GM12891 (cell line): ENCODE data around the gene CATSPERB.

ENCODE experiments used
- PAX5 ChIP-seq: IDR thresholded peaks from 2 replicates; pipeline ENCODE4 v1.6.1; 2011; ENCODE audit warnings: low read length, moderate library complexity, mild to moderate bottlenecking; ENCODE audit not compliant: insufficient read depth, severe bottlenecking
- POLR2A ChIP-seq: IDR thresholded peaks from 2 replicates; pipeline ENCODE4 v1.6.1; 2011; ENCODE audit warnings: low read depth, low read length, control low read depth
- POLR2AphosphoS5 ChIP-seq: IDR thresholded peaks from 2 replicates; pipeline ENCODE4 v1.6.1; 2011; ENCODE audit warnings: low read depth, low read length, control low read depth
- TAF1 ChIP-seq: IDR thresholded peaks from 2 replicates; pipeline ENCODE4 v1.6.1; 2011; ENCODE audit warnings: low read depth, low read length, control low read depth

DNA sequence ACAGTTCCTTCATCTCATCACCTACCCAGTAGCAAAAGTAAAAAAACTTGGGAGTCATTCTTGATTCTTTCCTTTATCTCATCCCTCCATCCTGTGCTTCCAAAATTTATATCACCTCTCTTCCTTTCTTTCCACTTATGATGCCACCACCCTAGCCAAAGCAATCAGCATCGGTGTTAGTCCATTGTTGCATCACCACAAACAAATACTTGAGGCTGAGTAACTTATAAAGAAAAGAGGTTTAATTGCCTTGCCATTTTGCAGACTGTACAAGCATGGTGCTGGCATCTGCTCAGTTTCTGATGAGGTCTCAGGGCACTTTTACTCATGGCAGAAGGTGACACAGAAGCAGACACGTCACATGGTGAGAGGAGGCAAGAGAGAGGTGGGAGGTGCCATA lies 19.8 kb upstream of the CATSPERB start:
- no peak for TF ChIP-seq POLR2AphosphoS5
- no peak for TF ChIP-seq TAF1
- no peak for TF ChIP-seq POLR2A
- TF ChIP-seq PAX5, result no peak
